ENCODE measurements around the gene SDK2. TPM values are rescaled to one million over a fixed set of nuclear protein-coding genes. Genes with fewer than 3 reads are reported as not detected.

Gene SDK2
- total and polyA plus RNA-seq, 9 of the 15 experiments (the other 6 are each of a cell fraction or from before 2014, with no cell fraction given) = 0.04 TPM; not detected in 8

- TF ChIP-seq ELK1 (CRISPR knock-in tag; IDR thresholded peaks at IDR 0.05) = no peak
- no peak for TF ChIP-seq TCF15 (CRISPR knock-in tag; IDR thresholded peaks at IDR 0.05)
- TF ChIP-seq ZNF431 (CRISPR knock-in tag; IDR thresholded peaks at IDR 0.05) = no peak
- TF ChIP-seq HNRNPH1 (optimal IDR thresholded peaks at IDR 0.05; ENCODE audit: low read depth, low read length) = no peak
- no peak for TF ChIP-seq ZNF668 (CRISPR knock-in tag; IDR thresholded peaks at IDR 0.05)
- no peak for TF ChIP-seq ZNF212 (CRISPR knock-in tag; IDR thresholded peaks at IDR 0.05)
- TF ChIP-seq ZEB2 (IDR thresholded peaks at IDR 0.05) = peak; percentile 52; the same call in 1 of the 2 replicates
- TF ChIP-seq HINFP (tag; conservative IDR thresholded peaks at IDR 0.05; ENCODE audit: low read depth) = no peak
- TF ChIP-seq HMGXB4 (CRISPR knock-in tag; IDR thresholded peaks at IDR 0.05) = no peak
- TF ChIP-seq SIX5 (IDR thresholded peaks at IDR 0.05; ENCODE audit: borderline replicate concordance in 1 of 2, insufficient read depth in 1 of 2, low read depth in 1 of 2, low read length in 2 of 2) = no peak
- no peak for TF ChIP-seq NR2F6 (CRISPR knock-in tag; IDR thresholded peaks at IDR 0.05)
- TF ChIP-seq ZNF740 (CRISPR knock-in tag; IDR thresholded peaks at IDR 0.05) = no peak
- no peak for TF ChIP-seq ZNF740 (tag; IDR thresholded peaks at IDR 0.05)
- TF ChIP-seq SPI1 (IDR thresholded peaks at IDR 0.05; ENCODE audit: borderline replicate concordance, low read depth, low read length) = no peak
Measured at GRCh38 chr17:73304971-73305812, 339.1 kb downstream of the SDK2 start (continued).

Measured in K562 (cell line).